BJ (cell line): ENCODE data around the gene CARMIL1. TPM values are rescaled to one million over a fixed set of nuclear protein-coding genes. Genes with fewer than 3 reads are reported as not detected.

Experiments used
- CTCF ChIA-PET: fragments of 350-600 bp; formaldehyde crosslinking; extraction: SDS; loops from one replicate; lab custom pipeline; 2021; ENCODE audit warnings: antibody characterized with exemption, inconsistent platforms; lab: Yijun Ruan, JAX
- POLR2A ChIA-PET: fragments of 300-600 bp; sonication (Branson Sonifier 250); formaldehyde crosslinking; extraction: SDS; loops from one replicate; lab custom pipeline; 2021; ENCODE audit warnings: antibody characterized with exemption; lab: Charles Lee
- DNase-seq: peaks from one replicate; pipeline ENCODE4 v3.0.0-alpha.2; 2011; ENCODE audit warnings: low read depth
- H3K27me3 ChIP-seq: 2 replicates; pipeline ENCODE4 v1.6.0; 2011; ENCODE audit warnings: low read length; ENCODE audit not compliant: control insufficient read depth, insufficient read depth
- H3K36me3 ChIP-seq: 2 replicates; pipeline ENCODE4 v1.5.1; 2011; ENCODE audit warnings: low read length; ENCODE audit not compliant: control insufficient read depth, insufficient read depth
- H3K4me3 ChIP-seq: 2 replicates; pipeline ENCODE4 v1.5.1; 2011; ENCODE audit warnings: low read depth, mild to moderate bottlenecking, control low read depth, low read length
- polyA plus RNA-seq: library from polyadenylated mRNA; depleted of rRNA; stranded (reverse); fragments of >200 nt; gene quantifications from 2 replicates; pipeline ENCODE4 v1.2.3, GENCODE V29; 2011
- small RNA-seq: library from RNA; depleted of rRNA; stranded (forward); fragments of <200 nt; gene quantifications from one replicate; pipeline ENCODE3, GENCODE V24; 2012; ENCODE audit warnings: low replicate concordance, low read depth; ENCODE audit not compliant: insufficient read length
- TF ChIP-seq, protein P1 (sequence below): IDR thresholded peaks from 2 replicates; pipeline ENCODE4 v1.5.1; 2011; ENCODE audit warnings: low read depth, mild to moderate bottlenecking, control low read depth, inconsistent platforms, low read length, moderate library complexity; ENCODE audit not compliant: insufficient read depth

Gene CARMIL1
- polyA plus RNA-seq, 1 experiment = 3.7 TPM

GRCh38 chr6:25669413-25669812 is 390.2 kb downstream of the CARMIL1 start:
- CTCF ChIA-PET = no interaction called here
- DNase-seq = no peak

More at GRCh38 chr6:25669413-25669812, 390.2 kb downstream of the CARMIL1 start:
- Histone ChIP-seq H3K27me3 (no peaks in the 10 kb centered on the region), H3K4me3 (no peak overlapping the region), H3K36me3 (no peaks in the 10 kb centered on the region)
- TF ChIP-seq, protein P1, sequence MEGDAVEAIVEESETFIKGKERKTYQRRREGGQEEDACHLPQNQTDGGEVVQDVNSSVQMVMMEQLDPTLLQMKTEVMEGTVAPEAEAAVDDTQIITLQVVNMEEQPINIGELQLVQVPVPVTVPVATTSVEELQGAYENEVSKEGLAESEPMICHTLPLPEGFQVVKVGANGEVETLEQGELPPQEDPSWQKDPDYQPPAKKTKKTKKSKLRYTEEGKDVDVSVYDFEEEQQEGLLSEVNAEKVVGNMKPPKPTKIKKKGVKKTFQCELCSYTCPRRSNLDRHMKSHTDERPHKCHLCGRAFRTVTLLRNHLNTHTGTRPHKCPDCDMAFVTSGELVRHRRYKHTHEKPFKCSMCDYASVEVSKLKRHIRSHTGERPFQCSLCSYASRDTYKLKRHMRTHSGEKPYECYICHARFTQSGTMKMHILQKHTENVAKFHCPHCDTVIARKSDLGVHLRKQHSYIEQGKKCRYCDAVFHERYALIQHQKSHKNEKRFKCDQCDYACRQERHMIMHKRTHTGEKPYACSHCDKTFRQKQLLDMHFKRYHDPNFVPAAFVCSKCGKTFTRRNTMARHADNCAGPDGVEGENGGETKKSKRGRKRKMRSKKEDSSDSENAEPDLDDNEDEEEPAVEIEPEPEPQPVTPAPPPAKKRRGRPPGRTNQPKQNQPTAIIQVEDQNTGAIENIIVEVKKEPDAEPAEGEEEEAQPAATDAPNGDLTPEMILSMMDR = no peak
- POLR2A ChIA-PET = no interaction called here

Small RNA genes within 50 kb of the gene (small RNA-seq; reads per million reads assigned to genes)
- not detected for gene RF00019
- gene RNU6-987P = not detected
